ENCODE data around the gene KLHL22.
A peak's percentile ranks its signal among the peaks of the same experiment; 100 is the strongest.
"Not testable (repeated sequence)": the region's sequence is repeated elsewhere in the genome, so short reads cannot be mapped to it uniquely, and the experiment has no call there.

KLHL22 gene

DNA sequence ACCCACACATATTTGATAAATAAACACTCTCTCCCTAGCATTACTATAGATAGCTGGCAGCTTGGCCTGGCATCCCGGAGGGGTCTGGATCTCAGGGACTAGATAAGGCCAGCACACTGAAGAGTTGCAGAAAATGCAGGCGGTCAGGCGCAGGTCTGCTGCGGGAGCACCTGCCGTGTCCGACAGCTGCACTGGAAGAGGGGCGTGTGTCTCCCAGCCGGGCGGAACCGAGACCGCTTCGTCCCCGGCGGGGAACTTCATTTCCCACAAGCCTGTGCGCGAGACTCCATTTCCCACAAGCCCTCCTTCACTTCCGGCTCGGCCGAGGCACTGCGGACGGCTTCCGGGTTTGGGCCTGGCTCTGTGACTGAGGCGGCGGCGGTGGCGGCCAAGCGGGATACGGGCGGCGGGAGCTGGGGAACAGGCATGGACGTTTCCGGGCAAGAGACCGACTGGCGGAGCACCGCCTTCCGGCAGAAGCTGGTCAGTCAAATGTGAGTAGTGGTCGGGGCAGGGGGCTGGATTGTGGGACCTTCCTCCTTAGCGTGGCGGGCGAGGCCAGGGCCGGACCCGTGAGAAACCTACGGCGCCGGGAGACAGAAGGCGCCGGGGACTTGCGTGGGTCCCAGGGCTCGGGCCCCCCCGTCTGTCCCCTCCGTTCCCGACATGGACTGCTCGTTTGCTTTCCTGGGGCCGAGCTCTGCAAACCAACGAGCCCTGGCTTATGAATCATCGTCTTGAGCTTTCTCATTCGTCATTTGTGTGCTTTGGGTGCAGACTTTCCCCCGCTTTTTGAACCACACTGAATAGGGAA is 11.9 kb upstream of the KLHL22 start, which contains the start of gene MED15:
TSS of gene MED15 (plus strand) at position 358 of the 814 bp plus-strand sequence. CDS start at position 427, 69 bp downstream.
- peak within 1 kb of the TSS; percentile 92 for H3K4me3 ChIP-seq (ENCODE audit: control insufficient read depth, low read depth, low read length)
- no peak for DNase-seq (ENCODE audit: low read depth)
- TF ChIP-seq, protein P1, sequence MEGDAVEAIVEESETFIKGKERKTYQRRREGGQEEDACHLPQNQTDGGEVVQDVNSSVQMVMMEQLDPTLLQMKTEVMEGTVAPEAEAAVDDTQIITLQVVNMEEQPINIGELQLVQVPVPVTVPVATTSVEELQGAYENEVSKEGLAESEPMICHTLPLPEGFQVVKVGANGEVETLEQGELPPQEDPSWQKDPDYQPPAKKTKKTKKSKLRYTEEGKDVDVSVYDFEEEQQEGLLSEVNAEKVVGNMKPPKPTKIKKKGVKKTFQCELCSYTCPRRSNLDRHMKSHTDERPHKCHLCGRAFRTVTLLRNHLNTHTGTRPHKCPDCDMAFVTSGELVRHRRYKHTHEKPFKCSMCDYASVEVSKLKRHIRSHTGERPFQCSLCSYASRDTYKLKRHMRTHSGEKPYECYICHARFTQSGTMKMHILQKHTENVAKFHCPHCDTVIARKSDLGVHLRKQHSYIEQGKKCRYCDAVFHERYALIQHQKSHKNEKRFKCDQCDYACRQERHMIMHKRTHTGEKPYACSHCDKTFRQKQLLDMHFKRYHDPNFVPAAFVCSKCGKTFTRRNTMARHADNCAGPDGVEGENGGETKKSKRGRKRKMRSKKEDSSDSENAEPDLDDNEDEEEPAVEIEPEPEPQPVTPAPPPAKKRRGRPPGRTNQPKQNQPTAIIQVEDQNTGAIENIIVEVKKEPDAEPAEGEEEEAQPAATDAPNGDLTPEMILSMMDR (IDR thresholded peaks at IDR 0.05; ENCODE audit: control insufficient read depth, insufficient read depth, low read depth, low read length, missing control alignments), result no peak

DNA sequence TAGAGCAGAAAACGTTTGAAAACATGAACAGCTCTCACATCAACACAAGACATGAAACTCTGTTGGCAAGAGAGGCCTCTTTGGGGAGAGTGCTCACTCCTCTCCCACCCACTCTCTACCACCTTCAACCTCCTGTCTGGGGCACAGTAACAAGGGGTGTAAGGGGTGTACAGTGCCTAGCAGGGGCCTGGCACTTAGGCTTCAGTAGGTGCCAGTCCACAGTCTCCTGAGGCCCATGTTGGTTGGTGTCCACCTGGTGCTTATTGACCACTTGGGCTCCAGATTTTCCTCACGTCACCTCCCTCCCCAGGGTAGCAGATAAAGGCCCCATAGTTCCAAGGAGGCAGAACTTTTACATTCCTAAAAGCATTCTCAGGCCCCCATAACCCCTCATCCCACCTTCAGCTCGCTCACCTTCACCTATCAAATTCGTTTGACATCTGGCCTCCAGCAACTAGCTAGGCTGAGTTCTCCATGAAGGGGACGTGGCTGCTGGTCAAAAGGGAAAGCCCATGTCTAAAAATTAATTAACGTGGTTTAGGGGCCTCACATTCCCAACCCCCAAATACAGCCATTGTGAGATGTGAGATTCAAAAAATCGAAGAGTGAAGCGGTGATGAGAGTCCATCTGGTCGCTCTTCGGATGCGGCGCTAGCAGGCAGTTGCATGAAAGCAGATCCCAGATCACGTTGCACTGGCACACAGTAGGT is 11.1 kb upstream of the KLHL22 start:
- TF ChIP-seq, protein P1 (IDR thresholded peaks at IDR 0.05; ENCODE audit: control insufficient read depth, insufficient read depth, low read depth, low read length, missing control alignments), result no peak
- H3K4me3 ChIP-seq (ENCODE audit: control insufficient read depth, low read depth, low read length), result peak overlapping the region; percentile 92
- no peak for DNase-seq (ENCODE audit: low read depth)

DNA sequence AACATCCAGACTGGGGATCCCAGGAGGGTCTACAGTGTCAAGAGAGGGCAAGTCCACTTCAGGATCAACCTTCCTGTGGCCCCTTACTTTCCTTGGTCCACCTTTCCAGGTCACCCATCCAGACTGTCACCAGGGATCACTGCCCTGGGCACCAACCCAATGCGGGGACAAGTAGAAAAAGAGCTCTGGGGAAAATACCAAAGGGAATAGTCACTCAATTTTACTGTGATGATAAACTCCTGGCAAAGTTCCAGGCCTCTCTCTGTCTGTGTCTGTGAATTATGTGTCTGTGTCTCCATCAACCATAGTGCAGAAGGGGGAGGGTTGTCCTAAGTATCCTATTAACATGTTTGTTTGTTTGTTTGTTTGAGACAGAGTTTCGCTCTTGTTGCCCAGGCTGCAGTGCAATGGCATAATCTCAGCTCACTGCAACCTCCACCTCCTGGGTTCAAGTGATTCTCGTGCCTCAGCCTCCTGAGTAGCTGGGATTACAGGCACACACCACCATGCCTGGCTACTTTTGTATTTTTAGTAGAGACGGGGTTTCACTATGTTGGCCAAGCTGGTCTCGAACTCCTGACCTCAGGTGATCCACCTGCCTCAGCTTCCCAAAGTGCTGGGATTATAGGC is 8.8 kb upstream of the KLHL22 start:
- not testable (repeated sequence) for DNase-seq (ENCODE audit: low read depth); H3K4me3 ChIP-seq (ENCODE audit: control insufficient read depth, low read depth, low read length)

DNA sequence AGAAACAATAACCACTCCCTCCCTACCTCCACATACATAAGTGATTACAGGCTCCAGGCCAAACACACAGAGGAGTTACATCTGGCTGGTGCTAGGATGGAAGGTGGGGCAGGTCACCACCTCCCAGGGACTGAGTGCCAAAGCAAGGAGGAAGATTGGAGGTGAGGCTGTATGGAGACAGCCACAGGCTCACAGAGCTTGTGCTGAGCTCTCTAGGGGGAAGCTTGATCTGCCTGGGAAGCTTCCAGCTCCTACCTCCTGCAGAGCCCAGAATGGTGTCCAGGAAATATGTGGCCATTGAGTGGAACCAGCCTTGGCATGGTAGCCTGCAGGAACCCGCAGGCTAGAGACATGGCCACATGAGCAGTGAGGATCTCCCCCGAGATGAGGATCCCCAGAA is 8.2 kb upstream of the KLHL22 start:
- DNase-seq (ENCODE audit: low read depth), result no peak
- no peak overlapping the region for H3K4me3 ChIP-seq (ENCODE audit: control insufficient read depth, low read depth, low read length)
- TF ChIP-seq, protein P1 (IDR thresholded peaks at IDR 0.05; ENCODE audit: control insufficient read depth, insufficient read depth, low read depth, low read length, missing control alignments), result no peak

DNA sequence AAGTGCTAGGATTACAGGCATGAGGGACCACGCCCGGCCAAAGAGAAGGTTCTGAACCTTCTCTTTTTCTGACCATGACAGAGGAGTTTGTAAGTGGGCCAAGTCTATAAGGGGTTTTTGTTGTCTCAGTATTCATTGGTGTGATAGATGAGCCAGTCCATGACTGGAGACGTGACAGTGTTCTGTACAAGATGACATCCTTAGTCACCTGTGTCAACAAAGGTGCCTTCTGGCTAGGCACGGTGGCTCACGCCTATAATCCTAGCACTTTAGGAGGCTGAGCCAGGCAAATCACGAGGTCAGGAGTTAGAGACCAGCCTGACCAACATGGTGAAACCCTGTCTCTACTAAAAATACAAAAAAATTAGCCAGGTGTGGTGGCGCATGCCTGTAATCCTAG is 4.2 kb upstream of the KLHL22 start:
- TF ChIP-seq, protein P1 (IDR thresholded peaks at IDR 0.05; ENCODE audit: control insufficient read depth, insufficient read depth, low read depth, low read length, missing control alignments), result no peak
- no peak for DNase-seq (ENCODE audit: low read depth)
- no peak overlapping the region for H3K4me3 ChIP-seq (ENCODE audit: control insufficient read depth, low read depth, low read length)

DNA sequence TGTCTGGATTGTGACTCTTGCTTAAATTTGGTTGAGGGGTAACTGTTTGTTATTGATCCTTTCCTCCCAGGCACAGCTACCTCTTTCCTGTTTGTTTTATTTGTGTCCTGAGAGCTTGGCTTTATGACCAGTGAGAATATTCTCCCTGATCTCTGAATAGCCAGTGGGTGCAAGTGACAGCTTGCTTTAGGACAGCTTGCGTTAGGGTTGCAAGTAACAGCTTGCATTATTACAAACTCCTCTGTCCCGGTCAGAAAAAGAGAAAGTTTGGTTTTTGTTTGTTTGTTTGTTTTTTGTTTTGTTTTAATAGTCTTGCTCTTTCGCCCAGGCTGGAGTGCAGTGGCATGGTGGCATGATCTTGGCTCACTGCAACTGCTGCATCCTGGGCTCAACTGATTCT is 3.3 kb upstream of the KLHL22 start:
- TF ChIP-seq, protein P1 (IDR thresholded peaks at IDR 0.05; ENCODE audit: control insufficient read depth, insufficient read depth, low read depth, low read length, missing control alignments), result no peak
- H3K4me3 ChIP-seq (ENCODE audit: control insufficient read depth, low read depth, low read length), result no peak overlapping the region
- no peak for DNase-seq (ENCODE audit: low read depth)

DNA sequence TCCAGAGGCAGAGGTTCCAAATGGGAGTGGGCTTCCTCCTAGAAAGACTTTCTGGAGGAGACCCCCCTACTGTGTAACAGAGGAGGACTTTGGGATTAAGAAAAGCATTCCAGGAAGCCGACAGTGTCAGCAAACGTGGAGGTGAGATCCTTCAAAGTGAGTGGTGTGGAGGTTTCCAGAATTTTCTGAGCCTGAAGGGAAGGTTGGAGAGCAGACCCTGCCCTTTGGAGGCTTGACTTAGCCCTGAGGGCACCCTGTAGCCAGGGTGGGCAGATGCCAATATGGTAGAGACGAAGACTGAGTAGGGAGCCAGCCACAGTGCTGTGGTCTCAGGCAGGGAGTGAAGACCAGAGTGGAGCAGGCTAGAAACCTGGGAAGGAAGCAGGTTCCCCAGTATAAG is 1.8 kb upstream of the KLHL22 start:
- no peak overlapping the region for H3K4me3 ChIP-seq (ENCODE audit: control insufficient read depth, low read depth, low read length)
- no peak for DNase-seq (ENCODE audit: low read depth)
- TF ChIP-seq, protein P1 (IDR thresholded peaks at IDR 0.05; ENCODE audit: control insufficient read depth, insufficient read depth, low read depth, low read length, missing control alignments), result no peak
